Measurements from ENCODE around the gene AMPD1.

AMPD1 gene

GRCh38 chr1:114627107-114627506 lies 68.2 kb downstream of the AMPD1 start:
- DNase-seq: peak; percentile 10

DNA sequence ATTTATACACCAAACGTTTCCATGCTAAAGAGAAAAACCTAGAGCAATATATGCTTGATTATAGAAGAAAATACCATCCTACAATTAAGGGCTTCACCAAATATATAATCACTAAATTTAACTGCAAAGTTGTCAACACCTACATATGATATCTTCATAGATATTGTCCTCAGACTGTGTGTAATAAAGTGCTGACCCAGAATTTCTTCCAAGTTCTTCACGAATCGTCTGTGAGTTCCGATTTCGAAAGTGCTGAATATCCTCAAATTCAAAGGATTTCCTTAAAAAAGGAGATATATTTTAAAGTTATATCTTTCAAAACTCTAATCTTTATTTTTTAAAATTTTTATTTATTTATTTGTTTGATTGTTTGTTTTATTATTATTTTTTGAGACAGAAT lies 72.0 kb downstream of the AMPD1 start:
- DNase-seq: no peak

Measured in fibroblast of skin of right biceps (primary cell).